HTR-8/SVneo (cell line): ENCODE results near the gene FAM222A.

Experiments
- DNase-seq: peaks from one replicate; pipeline ENCODE4 v3.0.0; 2011; ENCODE audit warnings: low spot score, mixed read lengths; ENCODE audit not compliant: insufficient read length
- FAIRE-seq: peaks from 2 replicates; lab custom pipeline; 2011; peaks lifted over from hg19 to GRCh38; lab: Jason Lieb, UNC

The FAM222A gene

GRCh38 chr12:109723311-109723881 is 9.8 kb downstream of the FAM222A start:
- FAIRE-seq (no peak), DNase-seq (no peak)

GRCh38 chr12:109724321-109724892 is 10.8 kb downstream of the FAM222A start:
- FAIRE-seq (no peak), DNase-seq (no peak)

GRCh38 chr12:109725321-109726105 is 11.9 kb downstream of the FAM222A start:
- FAIRE-seq: no peak
- DNase-seq: no peak

- FAIRE-seq: no peak
- DNase-seq: no peak
Observed at GRCh38 chr12:109726106-109726497, 12.5 kb downstream of the FAM222A start.

- FAIRE-seq: no peak
- DNase-seq: no peak
Observed at GRCh38 chr12:109726511-109727038, 12.9 kb downstream of the FAM222A start.

GRCh38 chr12:109727039-109727723 is 13.6 kb downstream of the FAM222A start:
- DNase-seq (no peak), FAIRE-seq (no peak)

GRCh38 chr12:109727746-109728726 is 14.4 kb downstream of the FAM222A start:
- FAIRE-seq: no peak
- no peak for DNase-seq

- FAIRE-seq: no peak
- no peak for DNase-seq
Observed at GRCh38 chr12:109728921-109729320, 15.3 kb downstream of the FAM222A start.

- FAIRE-seq: no peak
Observed at GRCh38 chr12:109729371-109729781, 15.8 kb downstream of the FAM222A start.

GRCh38 chr12:109729801-109730200 is 16.2 kb downstream of the FAM222A start:
- DNase-seq (no peak), FAIRE-seq (no peak)

More at GRCh38 chr12:109729371-109729781, 15.8 kb downstream of the FAM222A start:
- no peak for DNase-seq

GRCh38 chr12:109730306-109731145 is 16.9 kb downstream of the FAM222A start:
- FAIRE-seq (no peak), DNase-seq (no peak)

GRCh38 chr12:109731231-109731731 is 17.7 kb downstream of the FAM222A start:
- FAIRE-seq (no peak), DNase-seq (no peak)

GRCh38 chr12:109731806-109732205 is 18.2 kb downstream of the FAM222A start:
- DNase-seq: no peak
- FAIRE-seq: no peak

GRCh38 chr12:109732321-109733305 is 19.0 kb downstream of the FAM222A start:
- no peak for DNase-seq
- no peak for FAIRE-seq

GRCh38 chr12:109734219-109735000 is 20.8 kb downstream of the FAM222A start:
- DNase-seq: no peak
- FAIRE-seq: no peak

- FAIRE-seq (no peak), DNase-seq (no peak)
Observed at GRCh38 chr12:109735051-109735521, 21.5 kb downstream of the FAM222A start.
